GM12801 (cell line): ENCODE measurements around the gene TBCA.

Source experiments
- CTCF ChIP-seq: IDR thresholded peaks from one replicate; pipeline ENCODE4 v1.5.1; 2011; ENCODE audit warnings: control low read depth; ENCODE audit not compliant: insufficient read length; ENCODE audit errors: extremely low read depth

The TBCA gene

GRCh38 chr5:77778398-77778797 is 2.3 kb upstream of the TBCA start:
- no peak for TF ChIP-seq CTCF

GRCh38 chr5:77777911-77778310 is 1.8 kb upstream of the TBCA start:
- no peak for TF ChIP-seq CTCF

- no peak for TF ChIP-seq CTCF
Observed at GRCh38 chr5:77777281-77777892, 1.2 kb upstream of the TBCA start.

GRCh38 chr5:77776554-77777206 is 541 bp upstream of the TBCA start:
- TF ChIP-seq CTCF: no peak

- no peak for TF ChIP-seq CTCF
Observed at GRCh38 chr5:77774981-77775789, 954 bp downstream of the TBCA start.

GRCh38 chr5:77773734-77774280 is 2.3 kb downstream of the TBCA start:
- no peak for TF ChIP-seq CTCF

- TF ChIP-seq CTCF: no peak
Observed at GRCh38 chr5:77772729-77773128, 3.4 kb downstream of the TBCA start.
